Left renal pelvis (tissue), 4 donors: ENCODE results near the gene GLI1. TPM values are rescaled to one million over a fixed set of nuclear protein-coding genes. Genes with fewer than 3 reads are reported as not detected.

ENCODE experiments used
- DNase-seq, 4 donors: peaks; one replicate each; pipeline ENCODE4 v3.0.0-alpha.2; 2013; ENCODE audit warnings: low read depth in 4 of 4, low spot score in 3 of 4
- polyA plus RNA-seq, 4 donors: library from polyadenylated mRNA; unstranded; fragments of 120-200 nt; gene quantifications; one replicate each; pipeline ENCODE4 v1.2.1, GENCODE V29; 2013; ENCODE audit not compliant: insufficient read length in 4 of 4

Gene GLI1
- polyA plus RNA-seq, 4 donors, result 16.2 to 62.3 (median 22.1) TPM

DNA sequence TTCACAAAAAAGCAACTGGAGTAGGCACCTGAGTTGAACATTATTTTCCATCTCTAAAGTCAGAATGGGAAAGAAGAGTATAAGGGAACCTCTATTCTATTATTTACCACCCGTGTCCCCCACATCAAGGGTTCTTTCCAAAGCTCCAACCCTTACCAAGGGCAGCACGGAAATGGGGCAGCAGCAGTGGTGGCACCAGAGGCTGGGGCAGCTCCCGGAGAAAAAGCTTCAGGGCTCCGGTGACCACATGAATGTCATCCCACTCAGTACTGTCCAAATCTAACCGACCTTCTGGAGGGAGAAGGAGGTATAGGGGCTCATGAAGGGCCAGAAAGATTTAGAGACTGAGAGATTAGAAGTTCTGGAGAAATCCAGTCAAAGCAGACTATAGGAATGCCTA lies 14.3 kb downstream of the GLI1 start:
- no peak for DNase-seq

DNA sequence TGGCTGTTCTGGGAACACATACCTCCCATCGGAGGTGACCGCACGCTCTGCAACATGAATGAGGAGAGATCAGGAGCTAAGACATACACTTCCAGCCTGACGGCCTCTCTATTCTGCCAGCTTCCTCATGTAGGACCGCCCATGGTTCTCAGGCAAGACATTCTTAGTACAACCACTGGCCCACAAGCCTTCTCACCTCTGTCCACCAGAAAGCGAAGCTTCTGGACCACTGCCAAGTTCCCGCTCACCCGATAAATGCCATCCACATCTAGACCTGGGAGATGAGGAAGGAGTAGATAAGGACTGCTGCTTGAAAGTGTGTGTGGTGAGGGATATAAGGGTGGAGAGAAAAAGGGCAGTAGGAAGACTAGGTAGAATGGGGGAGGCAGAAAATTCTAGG lies 14.8 kb downstream of the GLI1 start:
- DNase-seq, result no peak

DNA sequence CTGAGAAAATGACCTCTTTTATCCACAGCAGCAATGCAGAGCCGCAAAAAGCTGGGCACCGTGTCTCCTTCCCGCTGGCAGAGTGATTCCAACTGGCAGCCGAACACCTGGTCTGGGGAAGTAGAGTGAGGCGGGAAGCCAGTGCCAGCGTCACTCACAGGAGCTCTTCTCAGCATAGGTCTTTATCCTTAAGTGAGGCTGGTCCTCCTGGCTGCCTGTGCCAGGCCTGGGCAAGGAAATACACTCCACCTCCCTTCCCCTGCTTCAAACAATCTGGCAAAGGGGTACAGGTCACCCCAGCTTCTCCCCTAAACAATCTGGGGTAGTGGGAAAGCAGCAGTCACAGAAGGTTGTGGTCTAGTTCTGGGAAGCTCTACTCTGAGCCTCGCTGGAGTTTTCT lies 15.3 kb downstream of the GLI1 start:
- no peak for DNase-seq

DNA sequence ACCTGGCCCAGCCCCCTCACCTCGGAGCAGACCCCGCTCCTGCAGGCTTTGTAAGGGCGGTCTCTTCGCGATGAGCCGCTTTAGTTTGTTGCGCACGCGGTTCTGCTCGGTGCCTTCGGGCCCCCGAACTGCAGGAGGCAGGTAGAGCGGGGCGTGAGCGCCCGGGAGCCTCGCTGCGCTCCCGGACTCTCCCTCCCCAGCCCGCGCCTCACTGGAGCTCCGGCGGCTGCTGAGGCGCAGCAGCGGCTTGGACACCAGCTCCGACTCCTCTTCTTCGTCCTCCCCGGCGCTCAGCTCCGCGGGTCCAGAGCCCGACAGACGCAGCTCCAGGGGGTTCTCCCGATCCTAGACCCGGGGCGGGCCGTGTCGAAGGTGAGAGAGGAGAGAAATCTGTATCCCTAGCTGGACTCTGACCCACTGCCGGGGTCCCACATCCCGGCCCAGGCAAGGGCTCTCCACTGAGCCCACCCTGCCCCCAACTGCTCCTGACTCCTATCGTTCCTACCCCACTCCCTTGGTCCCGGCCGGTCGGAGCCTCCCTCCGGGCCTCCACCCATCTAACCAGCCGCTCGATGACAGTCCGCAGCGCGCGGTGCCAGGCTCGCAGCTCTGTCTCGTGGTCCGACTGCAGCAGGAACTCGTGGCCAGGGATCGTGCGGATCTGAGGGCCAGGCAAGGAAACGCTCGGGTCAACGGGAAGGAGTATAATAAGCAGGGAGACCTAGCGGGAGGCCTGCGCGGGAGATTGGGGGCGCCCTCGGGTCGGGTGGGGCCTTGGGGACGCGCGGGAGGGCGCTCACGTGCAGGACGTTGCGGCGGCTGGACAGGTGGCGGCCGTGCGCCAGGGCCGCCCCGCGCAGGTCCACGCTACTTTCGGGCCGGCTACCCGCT lies 15.9 kb downstream of the GLI1 start:
- DNase-seq, result no peak

DNA sequence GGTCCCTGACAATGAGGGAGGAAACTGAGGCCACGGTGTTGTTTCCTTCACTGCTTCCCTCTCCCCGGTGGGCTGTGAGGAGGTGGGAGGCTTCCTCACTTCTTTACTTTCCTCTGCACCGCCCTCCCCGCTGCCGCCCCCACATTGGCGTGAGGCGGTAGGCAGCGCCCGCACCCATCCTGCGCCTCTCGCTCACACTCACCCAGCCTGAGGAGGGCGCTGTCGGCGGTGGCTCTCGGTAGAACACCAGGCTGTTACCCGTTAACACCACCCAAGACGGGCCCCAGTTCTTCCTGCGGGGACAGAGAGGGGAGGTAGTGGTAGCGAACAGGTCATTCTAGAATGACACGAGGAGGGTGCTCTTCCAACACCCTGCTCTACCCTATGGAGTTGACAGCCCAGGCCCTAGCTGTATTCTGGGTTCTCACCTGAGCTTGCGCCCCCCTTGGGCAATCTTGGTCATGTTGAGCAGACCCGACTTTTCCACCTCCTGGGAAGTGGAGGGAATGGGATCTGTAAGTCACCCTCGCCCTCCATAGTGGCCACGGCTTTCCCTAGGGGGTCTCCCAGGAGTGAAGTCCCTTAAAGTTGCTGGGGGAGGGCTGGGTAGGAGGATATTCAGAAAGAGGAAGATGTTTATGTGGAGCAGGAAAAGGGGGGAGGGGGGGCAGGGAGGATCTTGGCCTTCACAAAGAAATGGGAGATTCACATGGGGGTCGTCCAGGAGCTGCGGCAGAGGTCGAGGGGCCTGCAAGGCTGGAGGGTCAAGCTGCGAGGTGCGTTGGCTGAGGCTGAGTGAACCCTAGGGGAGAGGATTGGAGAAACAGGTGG lies 16.8 kb downstream of the GLI1 start:
- DNase-seq, result no peak

DNA sequence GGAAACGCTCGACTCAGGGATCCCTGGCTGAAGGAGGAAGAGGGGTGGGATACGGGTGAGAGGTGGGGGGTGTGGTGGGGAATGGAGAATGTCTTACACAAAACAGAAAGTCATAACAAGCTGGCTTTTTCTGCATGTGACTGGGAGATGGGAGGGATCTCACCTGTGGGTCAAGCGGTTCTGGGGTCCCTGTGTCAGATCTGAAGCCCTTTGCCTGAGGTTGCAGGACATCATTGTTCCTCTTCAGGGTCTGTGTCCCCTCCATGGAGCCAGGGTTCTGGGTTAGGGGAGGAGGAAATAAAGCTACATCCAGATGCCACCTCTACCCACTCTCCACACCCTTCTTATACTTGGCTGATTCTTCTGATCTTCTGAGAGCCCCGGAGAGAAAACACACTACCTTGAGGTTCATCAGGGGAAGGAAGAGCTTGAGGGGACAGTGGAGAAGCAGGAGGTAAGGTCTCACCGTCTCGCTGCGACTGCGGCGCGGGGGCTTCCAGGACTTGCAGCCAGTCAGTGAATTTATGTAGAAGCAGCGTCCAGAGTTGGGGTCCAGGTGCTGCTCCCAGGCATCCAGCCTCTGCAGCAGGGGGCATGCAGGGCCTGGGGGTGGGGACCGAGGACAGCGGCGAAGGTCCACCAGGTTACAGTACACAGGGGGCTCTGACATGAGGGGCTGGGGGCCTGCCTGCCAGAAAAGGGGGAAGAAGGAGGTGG lies 17.6 kb downstream of the GLI1 start:
- DNase-seq, result no peak

DNA sequence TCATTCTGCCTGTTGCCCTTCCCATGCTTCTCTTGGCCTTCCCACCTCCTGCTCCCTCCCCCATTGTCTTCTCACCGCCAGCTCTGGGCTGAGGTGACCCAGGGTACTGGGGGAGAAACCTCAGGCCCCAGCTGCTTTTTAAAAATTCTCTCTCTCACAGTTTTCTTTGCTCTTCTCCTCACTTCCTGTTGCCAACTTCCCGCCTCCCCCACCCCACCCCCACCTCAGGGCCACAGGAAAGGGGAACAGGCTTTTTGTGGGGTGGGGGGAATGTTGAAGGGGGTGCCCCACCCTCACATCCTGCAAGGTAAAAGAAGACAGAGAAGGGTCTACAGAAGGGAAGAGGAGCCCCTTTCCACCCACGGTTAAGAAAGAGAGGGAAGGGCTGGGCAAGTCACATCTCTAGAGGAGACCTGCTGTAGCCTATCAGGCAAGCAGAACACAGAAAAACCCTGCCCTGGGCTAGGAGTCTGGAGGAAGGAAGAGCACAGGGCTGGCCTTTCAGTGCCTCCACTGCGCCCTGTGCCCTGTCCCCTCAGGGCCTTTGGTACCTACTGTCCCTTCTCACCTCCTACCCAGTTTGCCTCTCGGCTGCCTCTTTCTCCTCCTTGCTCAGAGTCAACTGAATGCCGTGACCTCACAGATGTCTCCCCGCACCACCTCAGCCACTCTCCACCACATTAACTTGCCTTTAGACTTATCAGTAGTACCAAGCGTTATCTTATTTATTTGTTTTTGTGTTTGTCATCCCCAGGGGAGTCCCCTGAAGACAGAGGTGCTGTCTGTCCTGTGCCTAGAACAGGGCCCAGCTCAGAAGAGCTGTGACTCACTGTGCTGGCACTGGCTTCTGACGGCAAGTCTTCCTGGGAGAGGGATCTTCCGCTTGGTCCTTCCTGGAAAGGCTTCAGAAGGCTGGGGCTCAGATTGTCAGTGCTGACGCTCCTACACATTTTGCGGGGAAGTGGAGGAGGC lies 18.4 kb downstream of the GLI1 start:
- DNase-seq, result no peak

DNA sequence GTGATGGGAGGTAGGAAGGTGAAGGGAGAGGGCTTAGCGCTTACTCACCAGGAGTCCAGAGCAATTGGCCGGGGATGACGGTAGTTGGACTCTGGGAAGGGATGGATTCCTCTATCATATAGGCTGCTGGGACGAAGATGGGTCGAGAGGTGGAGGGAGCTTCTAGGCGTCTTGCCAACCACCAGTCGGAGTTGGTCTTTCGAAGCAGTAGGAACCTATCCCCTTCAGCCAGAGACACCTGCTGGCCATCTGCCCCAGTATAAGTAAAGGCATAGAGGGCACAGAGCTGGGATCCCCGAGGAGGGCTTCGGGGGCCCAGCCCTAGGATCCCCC lies 19.4 kb downstream of the GLI1 start:
- DNase-seq, result no peak

DNA sequence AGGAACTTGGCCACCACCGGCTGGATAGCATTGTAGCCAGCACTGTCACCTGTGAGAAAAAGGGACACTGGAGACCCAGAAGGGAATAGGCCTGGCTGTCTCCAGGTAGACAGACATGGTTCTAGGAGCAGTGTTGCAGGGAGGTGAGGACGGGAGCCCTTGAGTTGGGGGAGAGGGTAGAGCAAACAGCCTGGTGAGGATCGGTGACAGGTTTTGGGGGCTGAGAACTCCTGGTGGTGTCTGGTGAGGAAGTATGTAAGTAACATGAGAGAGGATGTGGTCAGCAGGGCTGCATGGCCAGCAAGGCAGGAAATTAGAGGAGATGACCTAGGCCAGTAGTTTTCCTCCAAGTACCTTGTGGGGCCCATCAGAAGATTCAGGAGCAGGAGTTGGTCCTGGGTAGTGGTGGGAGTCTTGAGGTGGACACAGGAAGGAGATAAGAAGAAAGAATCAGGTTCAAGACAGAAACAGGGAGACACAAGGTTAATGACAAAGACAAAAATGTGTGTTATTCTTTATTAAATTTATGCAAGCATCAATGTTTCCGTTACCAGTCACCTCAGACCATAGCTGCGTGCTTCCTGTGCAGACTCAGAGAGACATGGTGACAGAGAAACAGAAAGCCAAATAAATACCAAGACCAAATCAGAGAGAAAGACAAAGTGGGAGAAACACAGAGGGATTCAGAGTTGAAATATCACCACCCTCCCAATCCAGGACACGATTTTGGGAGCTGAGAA lies 20.0 kb downstream of the GLI1 start, which contains the start of gene ARHGAP9:
Gene ARHGAP9, minus strand, starts transcription at position 491 of the 740 bp plus-strand sequence. Its CDS starts 460 bp downstream, at position 31.
- DNase-seq, result no peak

DNA sequence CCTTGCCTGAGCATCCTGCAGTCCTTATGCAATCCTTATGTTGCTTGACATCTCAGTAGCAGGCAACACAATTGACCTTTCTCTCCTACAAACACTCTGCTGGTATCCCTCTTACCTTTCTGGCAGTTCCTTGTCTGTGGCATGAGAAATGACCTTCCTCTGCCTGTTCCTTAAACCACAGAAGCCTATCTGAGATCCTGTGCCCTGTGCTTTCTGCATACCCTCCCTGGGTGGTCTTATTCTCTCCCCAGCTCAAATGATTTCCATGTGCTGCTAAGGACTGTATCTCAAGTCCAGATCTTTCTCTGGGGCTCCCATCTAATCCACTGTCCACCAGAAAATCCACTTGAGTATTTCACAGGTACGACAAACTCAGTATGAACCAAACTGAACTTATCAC lies 22.1 kb downstream of the GLI1 start:
- no peak for DNase-seq

DNA sequence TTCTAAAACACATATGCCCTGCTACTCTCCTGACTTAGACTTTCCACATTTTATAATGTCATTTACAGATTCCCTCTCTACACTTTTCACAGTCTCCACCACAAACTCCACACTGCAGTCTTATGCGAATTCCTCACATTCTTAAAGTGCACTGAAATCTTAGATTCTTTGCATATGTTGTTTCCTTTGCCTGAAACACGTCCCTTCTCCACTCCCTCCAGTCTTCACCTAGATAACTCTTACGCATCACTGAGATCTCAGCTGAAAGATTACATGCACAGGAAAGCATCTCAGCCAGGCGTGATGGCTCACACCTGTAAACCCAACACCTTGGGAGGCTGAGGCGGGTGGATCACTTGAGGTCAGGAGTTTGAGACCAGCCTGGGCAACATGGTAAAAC lies 23.9 kb downstream of the GLI1 start:
- DNase-seq, result no peak

DNA sequence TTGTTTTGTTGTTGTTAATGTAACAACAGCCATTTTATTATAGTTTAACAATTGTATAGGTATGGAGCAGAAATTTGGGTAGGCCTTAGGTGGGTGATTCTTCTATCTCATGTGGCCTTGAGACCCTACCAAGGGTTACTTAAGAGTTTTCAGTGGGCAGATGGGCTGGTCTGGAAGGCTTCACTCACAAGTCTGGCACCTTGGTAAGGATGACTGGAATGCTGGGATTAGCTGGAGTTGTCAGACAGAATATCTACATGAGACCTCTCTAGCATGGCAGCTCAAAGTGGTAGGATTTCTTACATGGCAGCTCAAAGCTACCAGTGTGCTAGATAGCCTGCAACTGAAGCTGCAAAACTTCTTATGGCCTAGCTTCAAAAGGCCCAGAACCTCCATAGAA lies 26.1 kb downstream of the GLI1 start:
- DNase-seq, result no peak

DNA sequence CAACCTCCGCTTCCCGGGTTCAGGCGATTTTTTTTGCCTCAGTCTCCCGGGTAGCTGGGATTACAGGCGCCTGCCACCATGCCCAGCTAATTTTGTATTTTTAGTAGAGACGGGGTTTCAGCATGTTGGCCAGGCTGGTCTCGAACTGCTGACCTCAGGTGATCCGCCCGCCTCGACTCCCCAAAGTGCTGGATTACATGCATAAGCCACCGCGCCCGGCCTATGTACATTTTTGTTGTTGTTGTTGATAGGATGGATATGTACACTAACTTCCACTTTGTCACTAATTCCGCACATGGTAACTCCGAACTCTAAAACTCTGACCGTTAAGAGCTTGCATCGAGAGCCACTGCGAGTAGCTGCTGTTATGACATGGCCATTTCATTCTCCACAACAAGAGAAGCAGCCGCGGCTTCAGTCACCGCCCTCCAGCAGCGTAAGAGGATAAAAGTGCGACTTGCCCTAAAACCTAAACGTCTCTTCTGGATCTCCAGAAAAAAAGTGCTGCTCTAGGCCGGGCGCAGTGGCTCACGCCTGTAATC lies 27.5 kb downstream of the GLI1 start:
- DNase-seq, result no peak

DNA sequence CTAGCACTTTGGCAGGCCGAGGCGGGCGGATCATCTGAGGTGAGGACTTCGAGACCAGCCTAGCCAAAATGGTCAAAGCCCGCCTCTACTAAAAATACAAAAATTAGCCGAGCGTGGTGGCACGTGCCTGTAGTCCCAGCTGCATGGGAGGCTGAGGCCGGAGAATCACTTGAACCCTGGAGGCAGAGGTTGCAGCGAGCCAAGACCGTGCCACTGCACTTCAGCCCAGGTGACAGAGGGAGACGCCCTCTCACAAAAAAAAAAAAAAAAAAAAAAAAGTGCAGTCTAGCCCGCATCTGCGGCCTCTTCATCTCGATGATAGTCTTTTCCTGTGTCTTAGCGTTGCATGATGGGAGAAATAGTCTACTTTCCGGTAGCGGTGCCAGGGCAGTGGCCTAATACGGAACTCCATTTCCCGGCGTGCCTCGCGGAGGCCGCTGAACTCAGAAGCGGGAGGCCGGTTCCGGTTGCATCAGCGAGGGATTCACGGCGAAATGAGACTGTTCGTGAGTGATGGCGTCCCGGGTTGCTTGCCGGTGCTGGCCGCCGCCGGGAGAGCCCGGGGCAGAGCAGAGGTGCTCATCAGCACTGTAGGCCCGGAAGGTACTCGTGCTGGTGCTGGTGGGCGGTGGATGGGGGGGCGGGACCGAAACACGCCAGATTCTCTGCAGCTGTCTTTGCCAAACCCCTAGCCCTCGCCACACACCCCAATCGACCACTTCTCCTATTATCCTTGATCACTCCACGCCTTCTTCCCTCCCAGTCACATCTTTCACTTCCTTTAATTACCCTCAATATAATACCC lies 28.2 kb downstream of the GLI1 start, which contains the start of gene MARS1:
Gene MARS1, plus strand, starts transcription at position 472 of the 805 bp plus-strand sequence. Its CDS starts 23 bp downstream, at position 495.
- peak; percentile 88 to 93 (median 90) for DNase-seq

DNA sequence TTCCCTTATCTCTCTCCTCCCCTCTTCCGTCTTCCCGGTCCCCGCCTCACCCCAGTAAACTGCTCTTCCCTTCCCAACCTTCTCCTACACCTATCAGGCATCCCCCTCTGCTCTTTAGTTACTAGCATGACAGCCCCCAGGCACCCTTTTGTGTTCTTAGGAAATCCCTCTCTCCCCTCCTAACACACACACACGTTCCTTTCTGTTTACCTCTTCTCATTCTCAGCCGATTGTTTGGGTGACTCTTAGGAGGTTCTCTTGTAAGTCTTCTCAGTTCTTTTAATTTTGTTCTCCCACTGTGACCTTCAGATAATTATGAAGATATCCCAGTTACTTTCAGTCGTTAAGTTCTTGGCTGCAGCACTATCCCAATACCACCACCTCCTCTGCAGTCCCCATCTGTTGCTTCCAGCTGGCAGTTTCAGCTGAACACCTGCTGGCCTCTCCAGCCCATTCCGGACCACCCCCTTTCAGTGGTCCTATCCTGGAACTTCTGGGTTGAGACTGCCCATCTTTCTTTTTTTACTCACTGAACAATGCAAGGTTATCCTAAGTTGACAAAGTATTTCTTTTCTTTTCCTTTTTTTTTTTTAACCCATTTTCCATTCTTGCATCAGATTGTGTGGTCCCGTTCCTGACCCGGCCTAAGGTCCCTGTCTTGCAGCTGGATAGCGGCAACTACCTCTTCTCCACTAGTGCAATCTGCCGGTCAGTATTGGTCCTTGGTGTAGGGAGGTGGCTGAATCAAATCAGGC lies 29.0 kb downstream of the GLI1 start:
- DNase-seq, result no peak

DNA sequence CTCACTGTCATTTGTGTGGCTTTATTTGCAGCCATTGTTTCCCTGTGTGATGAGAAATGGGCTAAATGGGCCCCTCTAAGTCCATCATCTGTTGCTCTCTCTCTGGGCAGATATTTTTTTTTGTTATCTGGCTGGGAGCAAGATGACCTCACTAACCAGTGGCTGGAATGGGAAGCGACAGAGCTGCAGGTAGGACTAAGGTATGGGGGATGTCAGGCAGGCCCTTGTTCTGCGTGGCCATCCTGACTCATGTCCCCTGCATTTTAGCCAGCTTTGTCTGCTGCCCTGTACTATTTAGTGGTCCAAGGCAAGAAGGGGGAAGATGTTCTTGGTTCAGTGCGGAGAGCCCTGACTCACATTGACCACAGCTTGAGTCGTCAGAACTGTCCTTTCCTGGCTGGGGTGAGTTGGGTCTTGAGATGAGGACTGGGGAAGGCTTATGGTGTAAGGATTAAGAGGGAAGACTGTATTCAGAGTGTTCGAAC lies 29.6 kb downstream of the GLI1 start:
- no peak for DNase-seq

DNA sequence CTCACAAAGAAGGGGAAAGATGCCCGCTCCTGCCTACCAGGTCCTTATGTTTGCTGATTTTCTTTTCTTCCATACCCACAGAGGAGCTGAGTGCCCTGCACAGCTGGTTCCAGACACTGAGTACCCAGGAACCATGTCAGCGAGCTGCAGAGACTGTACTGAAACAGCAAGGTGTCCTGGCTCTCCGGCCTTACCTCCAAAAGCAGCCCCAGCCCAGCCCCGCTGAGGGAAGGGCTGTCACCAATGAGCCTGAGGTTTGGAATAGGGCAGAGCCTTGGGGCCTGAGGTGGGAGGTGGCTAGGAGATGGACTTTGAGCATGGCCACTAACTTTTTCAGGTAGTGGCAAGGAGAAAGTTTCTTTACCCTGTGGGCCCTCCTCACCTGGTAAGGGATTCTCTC lies 30.5 kb downstream of the GLI1 start:
- DNase-seq, result no peak
